Smooth muscle cell of the coronary artery (primary cell): ENCODE data around the gene GPR33. TPM values are rescaled to one million over a fixed set of nuclear protein-coding genes. Genes with fewer than 3 reads are reported as not detected.

Experiments used
- total RNA-seq: library from RNA; depleted of rRNA; stranded (reverse); fragments of >200 nt; gene quantifications from 2 replicates; pipeline ENCODE4 v1.2.3, GENCODE V29; 2014; ENCODE audit warnings: low replicate concordance

The GPR33 gene
- total RNA-seq: not detected in 2 replicates

GRCh38 chr14:31487886-31488285 is at the start of gene GPR33:
TSS of gene GPR33 (minus strand) at chr14:31488039. CDS start at chr14:31483965, 4,074 bp downstream.

GRCh38 chr14:31456841-31457664 is 30.8 kb downstream of the GPR33 start, which contains the start of gene DTD2:
TSS of gene DTD2 (minus strand) at chr14:31457506. CDS start at chr14:31457393, 113 bp downstream.

Other genes with a start within 250 kb of the GPR33 start
- gene HEATR5A, start 67.5 kb downstream of the GPR33 start, total RNA-seq: 45.6 and 58.3 TPM in 2 replicates
- gene DTD2, start 30.5 kb downstream of the GPR33 start, total RNA-seq: 20.7 and 45.7 TPM in 2 replicates
- gene NUBPL, start 73.4 kb upstream of the GPR33 start, total RNA-seq: 4.7 and 9.2 TPM in 2 replicates